ENCODE data around the gene RAB13. TPM values are rescaled to one million over a fixed set of nuclear protein-coding genes. Genes with fewer than 3 reads are reported as not detected.
A peak's percentile ranks its signal among the peaks of the same experiment; 100 is the strongest.

RAB13 gene
- total and polyA plus RNA-seq, 2 of the 13 experiments (the other 11 are each of a cell fraction or from before 2014, with no cell fraction given): 15.9 to 24.7 TPM

- no peak for TF ChIP-seq TGIF2 (CRISPR knock-in tag; IDR thresholded peaks at IDR 0.05)
- 0 out of 2 replicates have a peak, but pooled peaks have one; percentile 21 for TF ChIP-seq PPARG (CRISPR knock-in tag; conservative IDR thresholded peaks at IDR 0.05)
- TF ChIP-seq HMG20A (CRISPR knock-in tag; IDR thresholded peaks at IDR 0.05; ENCODE audit: borderline replicate concordance): no peak
- no peak for TF ChIP-seq TAF1 (CRISPR knock-in tag; IDR thresholded peaks at IDR 0.05)
- TF ChIP-seq ELF1 (CRISPR knock-in tag; IDR thresholded peaks at IDR 0.05): no peak
- TF ChIP-seq, protein P1, sequence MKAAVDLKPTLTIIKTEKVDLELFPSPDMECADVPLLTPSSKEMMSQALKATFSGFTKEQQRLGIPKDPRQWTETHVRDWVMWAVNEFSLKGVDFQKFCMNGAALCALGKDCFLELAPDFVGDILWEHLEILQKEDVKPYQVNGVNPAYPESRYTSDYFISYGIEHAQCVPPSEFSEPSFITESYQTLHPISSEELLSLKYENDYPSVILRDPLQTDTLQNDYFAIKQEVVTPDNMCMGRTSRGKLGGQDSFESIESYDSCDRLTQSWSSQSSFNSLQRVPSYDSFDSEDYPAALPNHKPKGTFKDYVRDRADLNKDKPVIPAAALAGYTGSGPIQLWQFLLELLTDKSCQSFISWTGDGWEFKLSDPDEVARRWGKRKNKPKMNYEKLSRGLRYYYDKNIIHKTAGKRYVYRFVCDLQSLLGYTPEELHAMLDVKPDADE (CRISPR knock-in tag; IDR thresholded peaks at IDR 0.05): no peak
- peak; percentile 41 for TF ChIP-seq AGO2 (optimal IDR thresholded peaks at IDR 0.05; ENCODE audit: low read depth, low read length)
- no peak for TF ChIP-seq SIX4 (CRISPR knock-in tag; IDR thresholded peaks at IDR 0.05)
- TF ChIP-seq RARA (CRISPR knock-in tag; IDR thresholded peaks at IDR 0.05): peak; percentile 52; the same call in 1 of the 2 replicates
- TF ChIP-seq LCORL (IDR thresholded peaks at IDR 0.05): no peak
- TF ChIP-seq LCORL (CRISPR knock-in tag; IDR thresholded peaks at IDR 0.05): no peak
- TF ChIP-seq ZNF788 (CRISPR knock-in tag; IDR thresholded peaks at IDR 0.05; ENCODE audit: borderline replicate concordance): no peak
- no peak for TF ChIP-seq ZBTB3 (CRISPR knock-in tag; IDR thresholded peaks at IDR 0.05; ENCODE audit: borderline replicate concordance, low read depth)
Measured at GRCh38 chr1:153942766-153943549, 43.2 kb downstream of the RAB13 start (continued).
